Loucy (cell line): ENCODE results near the gene ZNF207.

Experiments used
- CTCF ChIP-seq: fragments of 200-600 bp; sonication (generic); conservative IDR thresholded peaks from 2 replicates; pipeline ENCODE4 v1.5.1; 2014; ENCODE audit warnings: mild to moderate bottlenecking, antibody characterized with exemption, low read length
- EZH2phosphoT487 ChIP-seq: fragments of 200-600 bp; IDR thresholded peaks from 2 replicates; pipeline ENCODE4 v1.6.1; 2018; ENCODE audit warnings: antibody characterized with exemption, mild to moderate bottlenecking, moderate library complexity, borderline replicate concordance

- TF ChIP-seq EZH2phosphoT487 = no peak
- no peak for TF ChIP-seq CTCF
These were observed 49.0 kb downstream of the ZNF207 start for GRCh38 chr17:32398946-32399345.
